AG04450 (cell line): ENCODE data around the gene APBA2. TPM values are rescaled to one million over a fixed set of nuclear protein-coding genes. Genes with fewer than 3 reads are reported as not detected.

Experiments
- CTCF ChIA-PET: fragments of 300-600, 350-600 bp; formaldehyde crosslinking; extraction: SDS; loops from one replicate; lab custom pipeline; 2022; ENCODE audit warnings: antibody characterized with exemption, inconsistent platforms; lab: Charles Lee
- POLR2A ChIA-PET: fragments of 350-600 bp; formaldehyde crosslinking; extraction: SDS; loops from one replicate; lab custom pipeline; 2021; ENCODE audit warnings: antibody characterized with exemption, inconsistent platforms; lab: Yijun Ruan, JAX
- DNase-seq: peaks from one replicate; pipeline ENCODE4 v3.0.0-alpha.2; 2011; ENCODE audit warnings: low read depth, low spot score
- H3K27ac ChIP-seq: one replicate; pipeline ENCODE4 v1.5.1; 2012; ENCODE audit warnings: low read depth, low read length, control low read depth
- H3K27me3 ChIP-seq: one replicate; pipeline ENCODE4 v1.6.0; 2012; ENCODE audit warnings: low read length; ENCODE audit not compliant: control insufficient read depth, insufficient read depth
- H3K4me3 ChIP-seq: 2 replicates; pipeline ENCODE4 v1.5.1; 2011; ENCODE audit warnings: mild to moderate bottlenecking, low read depth, low read length, control low read depth
- H3K9me3 ChIP-seq: 2 replicates; pipeline ENCODE4 v1.5.1; 2012; ENCODE audit warnings: low read length; ENCODE audit not compliant: control insufficient read depth, insufficient read depth
- CTCF ChIP-seq: IDR thresholded peaks from 2 replicates; pipeline ENCODE4 v1.5.1; 2011; ENCODE audit warnings: low read depth, low read length, control low read depth, inconsistent platforms
- polyA plus RNA-seq: library from polyadenylated mRNA; depleted of rRNA; stranded (reverse); fragments of >200 nt; gene quantifications from 2 replicates; pipeline ENCODE4 v1.2.3, GENCODE V29; 2011

The APBA2 gene
- polyA plus RNA-seq, 1 experiment, result 18.9 TPM

- POLR2A ChIA-PET, result no interaction called here
- H3K4me3 ChIP-seq, result no peak overlapping the region
- TF ChIP-seq CTCF, result no peak
- CTCF ChIA-PET, result interaction anchor here (1.1 kb wide), 1 partner anchor 10 kb away, joined by 4 read pairs; no protein-coding TSS in a partner anchor
- peak overlapping the region; percentile 21 for H3K27ac ChIP-seq
- no peaks in the 10 kb centered on the region; the same call in 1 of the 2 replicates for H3K9me3 ChIP-seq
- no peak for DNase-seq
- no peaks in the 10 kb centered on the region for H3K27me3 ChIP-seq
Measured at GRCh38 chr15:28985691-28986090, 99.9 kb downstream of the APBA2 start.

- H3K9me3 ChIP-seq, result no peaks in the 10 kb centered on the region; the same call in 1 of the 2 replicates
- no peak overlapping the region for H3K27ac ChIP-seq
- no peak for TF ChIP-seq CTCF
- DNase-seq, result no peak
- no peaks in the 10 kb centered on the region for H3K27me3 ChIP-seq
- ChIA-PET CTCF (no interaction called here), POLR2A (no interaction called here)
- H3K4me3 ChIP-seq, result no peak overlapping the region
Measured at GRCh38 chr15:28986108-28986507, 100.3 kb downstream of the APBA2 start.

- H3K27me3 ChIP-seq, result no peaks in the 10 kb centered on the region
- TF ChIP-seq CTCF, result no peak
- H3K27ac ChIP-seq, result no peak overlapping the region
- ChIA-PET POLR2A (no interaction called here), CTCF (no interaction called here)
- H3K4me3 ChIP-seq, result no peak overlapping the region
- DNase-seq, result no peak
- no peaks in the 10 kb centered on the region; the same call in 1 of the 2 replicates for H3K9me3 ChIP-seq
Measured at GRCh38 chr15:28986726-28987125, 101.0 kb downstream of the APBA2 start.

- no peak for DNase-seq
- no peaks in the 10 kb centered on the region; the same call in 1 of the 2 replicates for H3K9me3 ChIP-seq
- H3K27ac ChIP-seq, result no peak overlapping the region
- TF ChIP-seq CTCF, result no peak
- H3K27me3 ChIP-seq, result no peaks in the 10 kb centered on the region
- ChIA-PET CTCF (interaction anchor here (0.6 kb wide), 1 partner anchor 34 kb away, joined by 3 read pairs; no protein-coding TSS in a partner anchor), POLR2A (no interaction called here)
- no peak overlapping the region for H3K4me3 ChIP-seq
Measured at GRCh38 chr15:28987337-28987736, 101.6 kb downstream of the APBA2 start.

- 0 out of 2 replicates have a peak, but pooled peaks have one; percentile 20 for TF ChIP-seq CTCF
- Histone ChIP-seq H3K4me3 (no peak overlapping the region), H3K27me3 (no peaks in the 10 kb centered on the region), H3K9me3 (no peaks in the 10 kb centered on the region), H3K27ac (no peak overlapping the region)
- DNase-seq, result no peak
- CTCF ChIA-PET, result interaction anchor here (0.5 to 1.2 kb wide), 3 partner anchors 14 to 48 kb away, joined by 3 to 4 read pairs (median 3); no protein-coding TSS in a partner anchor
- POLR2A ChIA-PET, result interaction anchor here (0.6 kb wide), 1 partner anchor 62 kb away, joined by 4 read pairs; no protein-coding TSS in a partner anchor
Measured at GRCh38 chr15:28989239-28989830, 103.6 kb downstream of the APBA2 start.
